Neuron (in vitro differentiated cells): ENCODE results near the gene USH1C.

Source experiments
- H2AFZ ChIP-seq: one replicate; pipeline ENCODE4 v1.6.1; 2013; ENCODE audit warnings: low read depth, mild to moderate bottlenecking, inconsistent platforms, low read length, moderate library complexity
- H3K27me3 ChIP-seq: one replicate; pipeline ENCODE4 v1.6.1; 2013; ENCODE audit warnings: low read length; ENCODE audit not compliant: insufficient read depth
- H3K36me3 ChIP-seq: one replicate; pipeline ENCODE4 v1.6.1; 2013; ENCODE audit warnings: low read length; ENCODE audit not compliant: insufficient read depth
- H3K4me1 ChIP-seq: one replicate; pipeline ENCODE4 v1.6.1; 2013; ENCODE audit warnings: low read length; ENCODE audit not compliant: insufficient read depth
- H3K4me3 ChIP-seq: 2 replicates; pipeline ENCODE4 v1.5.1; 2013; ENCODE audit warnings: mild to moderate bottlenecking, low read length, moderate library complexity
- H3K9me3 ChIP-seq: one replicate; pipeline ENCODE4 v1.6.1; 2013; ENCODE audit warnings: low read length

Gene USH1C

DNA sequence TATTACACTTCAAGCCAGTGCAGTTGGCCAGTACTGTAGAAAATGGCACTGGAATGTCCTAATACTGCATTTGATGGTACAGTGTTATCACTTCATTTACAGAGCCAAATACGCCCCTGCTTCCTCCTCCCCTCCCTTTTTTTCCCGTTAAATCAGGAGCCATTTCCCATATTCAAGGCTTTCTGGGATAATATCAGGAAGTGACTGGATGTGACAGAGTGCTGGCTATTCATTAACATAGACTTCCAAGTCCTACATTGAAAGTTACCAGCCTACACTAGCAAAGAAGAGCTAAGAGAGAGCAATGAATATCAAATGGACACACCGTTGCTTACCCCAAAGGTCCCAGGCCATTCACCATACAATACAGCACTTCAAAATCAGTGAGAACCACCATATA is 35.4 kb downstream of the USH1C start:
- Histone ChIP-seq H3K4me1 (no peaks in the 10 kb centered on the region), H3K4me3 (no peak overlapping the region), H3K9me3 (no peaks in the 10 kb centered on the region), H3K36me3 (no peaks in the 10 kb centered on the region), H2AFZ (no peak overlapping the region), H3K27me3 (peaks cover 28% of the 10 kb centered on the region)

DNA sequence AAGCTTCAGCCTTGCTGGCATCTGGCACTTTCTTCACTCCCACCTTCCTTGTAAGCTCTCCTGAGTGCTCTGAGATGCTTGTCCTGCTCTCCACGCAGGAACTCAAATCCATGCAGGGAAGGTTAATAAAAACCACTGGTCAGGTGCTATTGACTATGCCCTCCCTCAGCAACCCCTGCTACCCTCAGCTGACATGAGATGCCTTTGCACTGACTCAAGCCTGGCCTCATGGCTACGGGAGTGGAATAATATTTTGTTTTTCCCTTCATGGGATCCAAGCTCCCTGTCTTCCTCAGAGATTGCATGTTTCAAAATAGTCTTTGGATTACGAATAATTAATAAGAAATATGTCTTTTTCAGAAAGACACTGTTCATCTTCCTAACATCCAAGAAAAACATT is 35.9 kb downstream of the USH1C start:
- no peak overlapping the region for H3K4me3 ChIP-seq
- no peak overlapping the region for H2AFZ ChIP-seq
- no peaks in the 10 kb centered on the region for H3K9me3 ChIP-seq
- H3K27me3 ChIP-seq = peaks cover 25% of the 10 kb centered on the region
- no peaks in the 10 kb centered on the region for H3K36me3 ChIP-seq
- no peaks in the 10 kb centered on the region for H3K4me1 ChIP-seq

DNA sequence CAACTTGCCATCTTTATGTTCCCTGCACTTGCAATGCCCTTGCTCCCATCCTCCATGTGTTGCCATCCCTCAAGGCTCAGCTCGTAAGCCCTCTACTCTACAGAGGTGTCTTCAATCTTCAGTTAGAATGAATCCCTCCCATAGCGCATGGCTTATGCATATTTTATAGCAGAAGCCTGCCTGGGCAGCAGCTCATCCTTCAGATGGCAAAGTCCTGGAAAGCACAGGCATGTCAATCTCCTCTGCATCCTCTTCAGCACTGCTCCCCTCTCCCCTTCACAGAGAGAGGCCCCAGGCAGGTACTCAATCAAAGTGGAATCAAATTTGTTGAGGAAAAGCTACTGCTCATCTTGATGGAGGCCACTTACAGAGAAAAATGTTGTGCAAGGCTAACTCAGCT is 36.4 kb downstream of the USH1C start:
- Histone ChIP-seq H3K9me3 (no peaks in the 10 kb centered on the region), H2AFZ (no peak overlapping the region), H3K36me3 (no peaks in the 10 kb centered on the region), H3K4me1 (no peaks in the 10 kb centered on the region), H3K27me3 (peaks cover 22% of the 10 kb centered on the region), H3K4me3 (no peak overlapping the region)

DNA sequence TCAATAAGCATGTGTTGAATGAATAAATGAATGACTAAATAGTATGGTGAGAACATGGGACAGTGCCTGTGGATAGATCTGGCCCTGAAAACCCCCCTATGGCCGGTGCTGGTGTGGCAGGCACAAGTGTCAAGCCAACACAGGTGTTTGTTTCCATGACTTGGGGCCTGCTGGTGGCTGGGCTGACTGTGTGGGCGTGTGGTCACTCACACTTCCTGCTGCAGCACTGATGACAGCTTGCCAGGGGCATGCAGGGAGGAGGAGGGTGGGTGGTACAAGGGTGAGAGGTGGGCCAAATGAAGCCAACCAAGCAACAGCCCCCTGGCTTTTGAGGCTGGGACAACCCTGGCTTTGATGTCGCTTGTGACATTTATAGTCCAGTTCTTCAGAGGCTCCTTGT is 37.3 kb downstream of the USH1C start:
- Histone ChIP-seq H3K9me3 (no peaks in the 10 kb centered on the region), H3K27me3 (peaks cover 18% of the 10 kb centered on the region), H2AFZ (no peak overlapping the region), H3K4me3 (no peak overlapping the region), H3K36me3 (no peaks in the 10 kb centered on the region), H3K4me1 (no peaks in the 10 kb centered on the region)

DNA sequence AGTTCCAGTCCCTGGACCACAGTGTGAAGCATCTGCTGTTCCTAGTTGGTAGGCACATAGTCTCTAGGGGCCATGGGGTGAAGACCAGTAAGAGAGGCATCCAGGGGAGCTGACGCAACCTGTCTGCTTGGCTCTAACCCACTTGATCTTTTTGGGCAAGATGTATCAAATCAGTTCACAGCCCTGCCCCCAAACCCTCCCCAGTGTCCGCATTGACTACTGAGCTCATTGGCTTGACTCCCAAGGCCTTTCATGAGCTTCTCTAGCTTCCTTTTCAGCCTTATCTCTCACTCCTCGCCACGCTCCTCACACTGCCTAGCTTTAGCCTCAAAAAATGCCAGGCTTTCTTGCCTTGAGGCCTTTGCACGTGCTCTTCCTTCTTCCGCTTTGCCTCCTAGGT is 37.9 kb downstream of the USH1C start:
- H3K4me3 ChIP-seq = no peak overlapping the region
- H3K36me3 ChIP-seq = no peaks in the 10 kb centered on the region
- peaks cover 16% of the 10 kb centered on the region for H3K27me3 ChIP-seq
- H2AFZ ChIP-seq = no peak overlapping the region
- no peaks in the 10 kb centered on the region for H3K4me1 ChIP-seq
- no peaks in the 10 kb centered on the region for H3K9me3 ChIP-seq

DNA sequence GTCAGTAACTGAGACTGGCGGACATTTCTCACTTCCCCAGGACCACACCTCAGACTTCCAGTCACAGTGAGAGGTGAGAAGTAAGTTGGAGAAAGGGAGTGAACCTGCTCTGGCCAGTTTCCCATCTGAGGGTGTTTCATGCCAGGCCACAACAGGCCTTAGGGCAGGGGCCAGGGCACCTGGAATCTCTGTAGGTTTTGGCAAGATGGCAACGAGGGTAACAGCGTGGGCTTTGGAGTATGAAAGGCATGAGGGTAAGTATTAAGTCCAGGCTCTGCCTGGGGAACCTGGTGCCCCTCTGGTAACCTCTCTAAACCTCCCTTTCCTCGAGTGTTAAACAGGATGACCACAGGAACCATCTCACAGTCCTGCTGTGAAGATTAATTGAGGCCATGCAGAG is 39.1 kb downstream of the USH1C start:
- peaks cover 16% of the 10 kb centered on the region for H3K27me3 ChIP-seq
- H3K9me3 ChIP-seq = no peaks in the 10 kb centered on the region
- no peaks in the 10 kb centered on the region for H3K36me3 ChIP-seq
- H3K4me3 ChIP-seq = no peak overlapping the region
- H2AFZ ChIP-seq = no peak overlapping the region
- H3K4me1 ChIP-seq = no peaks in the 10 kb centered on the region

DNA sequence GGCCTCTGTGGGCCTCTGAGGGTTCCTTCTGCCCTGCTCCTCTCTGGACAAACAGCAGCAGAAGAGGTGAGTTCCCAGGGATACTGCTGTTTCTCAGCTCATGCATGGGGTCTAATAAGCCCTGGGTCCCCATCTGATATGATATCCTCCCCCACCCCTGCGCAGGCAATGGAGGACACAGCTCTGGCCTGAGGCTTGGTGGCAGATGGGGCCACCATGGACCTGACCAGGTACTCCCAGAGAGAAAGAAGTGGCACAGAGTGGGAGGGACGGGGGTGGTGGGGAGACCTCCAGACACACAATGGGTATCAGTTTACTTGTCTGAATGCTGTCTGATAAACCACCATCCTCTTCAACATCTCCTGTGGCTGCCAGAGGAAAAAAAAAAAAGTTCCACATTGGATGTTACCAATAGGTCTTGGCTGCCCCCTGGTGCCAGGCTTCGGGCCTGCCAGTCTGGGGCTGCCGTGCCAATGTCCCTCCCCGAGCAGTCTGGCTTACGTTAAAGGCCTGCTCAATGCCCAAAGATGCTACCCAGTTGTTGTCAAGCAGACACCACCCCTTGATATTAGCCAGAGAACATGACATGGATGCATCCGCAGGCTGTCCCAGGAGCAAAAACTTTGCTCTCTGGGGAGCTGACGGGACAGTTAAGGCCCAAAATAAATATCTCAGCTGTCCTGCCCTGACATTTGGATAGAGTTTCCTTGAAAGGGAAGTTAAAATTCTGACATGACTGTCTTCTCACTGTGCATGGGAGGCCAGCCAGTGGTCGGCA is 39.7 kb downstream of the USH1C start:
- Histone ChIP-seq H3K27me3 (peaks cover 16% of the 10 kb centered on the region), H3K9me3 (no peaks in the 10 kb centered on the region), H3K4me1 (no peaks in the 10 kb centered on the region), H3K36me3 (no peaks in the 10 kb centered on the region), H3K4me3 (no peak overlapping the region), H2AFZ (no peak overlapping the region)

DNA sequence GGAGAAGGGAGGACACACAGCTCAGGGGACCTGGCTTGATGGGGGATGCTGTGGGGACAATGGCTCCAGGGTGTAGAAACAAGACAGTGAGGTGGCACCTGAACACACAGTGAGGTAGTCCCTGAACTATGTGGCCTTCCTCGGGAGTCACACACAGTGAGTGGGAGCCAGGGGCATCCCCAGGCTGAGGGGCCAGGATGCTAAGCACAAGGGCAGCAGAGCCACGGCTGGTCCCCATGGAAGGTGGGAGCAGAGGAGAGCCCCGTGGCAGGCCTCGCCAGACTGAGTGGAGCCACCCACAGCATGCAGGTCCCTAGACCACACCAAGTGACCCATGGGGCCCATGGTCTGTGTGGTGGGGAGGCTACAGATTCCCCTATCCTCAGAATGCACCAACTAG is 41.6 kb downstream of the USH1C start:
- H3K9me3 ChIP-seq = no peaks in the 10 kb centered on the region
- H2AFZ ChIP-seq = no peak overlapping the region
- no peaks in the 10 kb centered on the region for H3K4me1 ChIP-seq
- H3K36me3 ChIP-seq = no peaks in the 10 kb centered on the region
- peaks cover 6% of the 10 kb centered on the region for H3K27me3 ChIP-seq
- no peak overlapping the region for H3K4me3 ChIP-seq

DNA sequence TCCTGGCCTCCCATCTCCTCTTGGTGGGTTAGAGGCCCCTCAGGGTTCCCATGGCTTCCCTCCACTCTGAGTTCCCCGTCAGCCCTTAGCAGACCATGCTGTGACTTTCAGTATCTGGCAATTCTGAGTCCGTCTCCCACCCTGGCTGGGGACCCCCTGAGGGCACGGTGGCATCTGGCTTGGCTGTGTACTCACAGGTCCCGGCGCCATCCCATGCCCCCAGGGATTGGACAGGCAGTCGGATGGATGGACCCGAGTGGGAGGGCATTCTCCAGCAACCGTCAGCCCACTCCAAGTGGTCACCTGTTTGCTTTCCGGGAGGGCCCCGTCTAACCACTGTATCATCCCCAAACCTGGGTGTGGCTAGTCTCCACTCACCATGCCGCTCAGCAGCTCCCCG is 43.5 kb downstream of the USH1C start:
- H2AFZ ChIP-seq = no peak overlapping the region
- no peaks in the 10 kb centered on the region for H3K4me1 ChIP-seq
- H3K27me3 ChIP-seq = peaks cover 12% of the 10 kb centered on the region
- no peak overlapping the region for H3K4me3 ChIP-seq
- H3K9me3 ChIP-seq = no peaks in the 10 kb centered on the region
- H3K36me3 ChIP-seq = no peaks in the 10 kb centered on the region

DNA sequence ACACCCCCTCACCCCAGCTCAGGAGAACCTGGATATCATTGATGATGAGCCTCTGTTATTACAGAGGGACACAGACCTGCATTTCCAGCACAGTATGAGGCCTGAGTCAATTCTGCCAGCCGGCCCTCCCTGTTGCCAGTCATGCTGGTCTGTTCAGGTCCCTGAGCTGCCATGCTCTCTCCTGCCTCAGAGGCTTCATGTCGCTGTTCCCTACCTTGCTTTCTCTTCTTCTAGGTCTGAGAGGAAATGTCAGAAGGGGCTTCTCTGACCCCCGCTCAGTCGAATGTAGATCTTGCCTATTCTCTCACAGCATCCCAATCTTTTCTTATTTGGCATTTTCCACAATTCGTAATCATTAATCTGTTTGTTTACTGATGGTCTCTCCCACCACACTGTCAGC is 45.7 kb downstream of the USH1C start:
- Histone ChIP-seq H2AFZ (no peak overlapping the region), H3K27me3 (peaks cover 11% of the 10 kb centered on the region), H3K9me3 (no peaks in the 10 kb centered on the region), H3K4me1 (no peaks in the 10 kb centered on the region), H3K4me3 (no peak overlapping the region), H3K36me3 (no peaks in the 10 kb centered on the region)

DNA sequence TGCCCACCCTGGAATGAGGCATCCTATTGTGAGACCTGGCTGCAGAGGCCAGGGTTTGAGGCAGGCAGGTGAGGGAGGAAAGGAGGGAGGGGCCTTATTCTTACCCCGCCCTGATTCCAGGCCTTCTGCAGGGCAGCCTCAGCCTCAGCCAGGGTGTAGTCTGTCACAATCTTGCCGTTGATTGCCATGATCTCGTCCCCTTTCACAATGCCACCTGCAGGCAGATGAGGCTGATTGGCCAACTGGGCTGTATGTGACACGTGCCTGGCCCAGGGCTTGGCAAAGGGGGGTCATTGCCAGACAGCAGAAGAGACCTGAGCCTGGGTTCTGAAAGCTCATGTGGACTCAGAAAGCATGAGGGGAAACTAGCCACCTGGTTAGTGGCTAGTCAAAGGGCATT is 46.2 kb downstream of the USH1C start:
- Histone ChIP-seq H3K36me3 (no peaks in the 10 kb centered on the region), H3K4me1 (no peaks in the 10 kb centered on the region), H3K27me3 (peaks cover 11% of the 10 kb centered on the region), H2AFZ (no peak overlapping the region), H3K9me3 (no peaks in the 10 kb centered on the region), H3K4me3 (no peak overlapping the region)

DNA sequence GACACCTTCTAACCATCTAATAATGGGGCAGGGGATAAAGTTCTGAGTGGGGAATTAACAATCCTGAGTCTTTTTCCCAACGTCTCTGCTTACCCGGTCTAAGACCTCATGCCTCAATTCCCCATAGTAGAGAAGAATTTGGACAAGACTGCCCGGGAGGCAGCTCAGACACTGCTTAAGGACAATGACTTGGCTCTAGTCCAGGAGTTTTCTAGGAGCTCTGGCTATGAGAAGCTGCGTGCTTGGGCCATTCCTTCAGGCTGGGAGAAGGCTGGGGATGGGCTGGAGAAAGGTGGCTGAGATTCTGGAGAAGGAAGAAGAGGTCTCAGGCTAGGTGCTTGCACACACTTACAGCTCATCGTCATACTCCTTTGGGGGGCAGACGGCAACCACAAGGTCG is 47.8 kb downstream of the USH1C start:
- no peaks in the 10 kb centered on the region for H3K36me3 ChIP-seq
- H2AFZ ChIP-seq = no peak overlapping the region
- no peak overlapping the region for H3K4me3 ChIP-seq
- H3K4me1 ChIP-seq = no peaks in the 10 kb centered on the region
- no peaks in the 10 kb centered on the region for H3K9me3 ChIP-seq
- peaks cover 13% of the 10 kb centered on the region for H3K27me3 ChIP-seq

DNA sequence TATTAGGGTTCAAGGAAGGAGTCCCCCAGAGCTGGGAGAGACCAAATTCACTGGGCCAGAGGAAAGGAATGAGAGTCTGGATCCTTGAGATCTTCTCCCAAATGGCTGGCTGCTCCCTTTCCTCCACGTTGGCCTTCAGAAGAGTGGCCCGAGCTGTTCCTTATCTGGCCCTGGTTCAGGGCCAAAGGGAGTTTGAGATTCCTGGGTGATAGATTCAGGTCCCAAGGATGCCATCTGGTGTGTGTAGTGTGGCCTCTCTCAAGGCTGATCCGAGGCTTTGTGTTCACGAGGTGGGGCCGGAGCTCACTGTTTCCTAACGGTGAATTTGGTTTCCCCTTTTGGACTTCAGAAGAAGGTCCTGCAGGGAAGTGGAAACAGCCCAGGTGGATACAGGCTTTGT is 50.2 kb downstream of the USH1C start:
- H3K4me1 ChIP-seq = no peaks in the 10 kb centered on the region
- no peak overlapping the region for H2AFZ ChIP-seq
- peaks cover 17% of the 10 kb centered on the region for H3K27me3 ChIP-seq
- no peak overlapping the region for H3K4me3 ChIP-seq
- H3K9me3 ChIP-seq = no peaks in the 10 kb centered on the region
- no peaks in the 10 kb centered on the region for H3K36me3 ChIP-seq

DNA sequence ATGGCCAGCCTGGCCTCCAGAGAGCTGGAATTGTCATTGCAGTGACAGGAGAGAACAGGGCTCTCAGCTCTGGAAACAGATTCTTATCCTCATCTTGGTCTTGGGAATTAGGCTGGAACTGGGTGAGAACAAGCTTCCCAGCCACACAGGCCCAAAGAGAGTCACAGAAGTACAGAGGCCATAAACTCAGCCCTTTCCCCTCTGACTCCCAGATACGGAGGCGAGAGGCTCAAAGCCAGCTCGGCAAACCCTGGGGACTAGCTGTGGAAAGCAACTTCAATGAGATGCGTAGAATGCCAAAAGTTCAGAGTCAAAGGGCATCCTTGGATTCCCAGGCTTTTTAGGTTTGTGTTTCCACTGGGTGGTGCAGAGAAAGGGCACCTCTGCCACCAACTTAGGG is 53.3 kb downstream of the USH1C start:
- Histone ChIP-seq H3K4me3 (no peak overlapping the region), H3K36me3 (no peaks in the 10 kb centered on the region), H3K4me1 (no peaks in the 10 kb centered on the region), H2AFZ (no peak overlapping the region), H3K9me3 (no peaks in the 10 kb centered on the region), H3K27me3 (peaks cover 7% of the 10 kb centered on the region)
